Ishikawa (cell line): Measurements from ENCODE around the gene TTLL10.

Experiments used
- MAX ChIP-seq: IDR thresholded peaks from 2 replicates; pipeline ENCODE4 v1.6.1; 2012
- RAD21 ChIP-seq: IDR thresholded peaks from 2 replicates; pipeline ENCODE4 v1.6.1; 2012; ENCODE audit warnings: low read depth
- REST ChIP-seq: IDR thresholded peaks from 2 replicates; pipeline ENCODE4 v1.6.1; 2012; ENCODE audit warnings: low read depth, mild to moderate bottlenecking
- TAF1 ChIP-seq: IDR thresholded peaks from 2 replicates; pipeline ENCODE4 v1.6.1; 2012; ENCODE audit warnings: low read depth, mild to moderate bottlenecking
- USF1 ChIP-seq: IDR thresholded peaks from 2 replicates; pipeline ENCODE4 v1.6.1; 2012
- ZBTB7A ChIP-seq: IDR thresholded peaks from 2 replicates; pipeline ENCODE4 v1.6.1; 2012; ENCODE audit warnings: low read depth

GRCh38 chr1:1181129-1181937 is 7.7 kb downstream of the TTLL10 start:
- no peak for TF ChIP-seq TAF1
- TF ChIP-seq RAD21, result no peak
- TF ChIP-seq MAX, result no peak
- TF ChIP-seq REST, result no peak
- TF ChIP-seq ZBTB7A, result no peak; the same call in 1 of the 2 replicates
- TF ChIP-seq USF1, result no peak
